GM21381 (cell line): Measurements from ENCODE around the gene CAMK2B.

Experiments
- ATAC-seq: cut with Tn5 transposase; IDR thresholded peaks from one replicate; pipeline ENCODE4 v1.9.1; 2021; ENCODE audit warnings: mild to moderate bottlenecking, moderate library complexity; ENCODE audit not compliant: unreplicated experiment

CAMK2B gene

DNA sequence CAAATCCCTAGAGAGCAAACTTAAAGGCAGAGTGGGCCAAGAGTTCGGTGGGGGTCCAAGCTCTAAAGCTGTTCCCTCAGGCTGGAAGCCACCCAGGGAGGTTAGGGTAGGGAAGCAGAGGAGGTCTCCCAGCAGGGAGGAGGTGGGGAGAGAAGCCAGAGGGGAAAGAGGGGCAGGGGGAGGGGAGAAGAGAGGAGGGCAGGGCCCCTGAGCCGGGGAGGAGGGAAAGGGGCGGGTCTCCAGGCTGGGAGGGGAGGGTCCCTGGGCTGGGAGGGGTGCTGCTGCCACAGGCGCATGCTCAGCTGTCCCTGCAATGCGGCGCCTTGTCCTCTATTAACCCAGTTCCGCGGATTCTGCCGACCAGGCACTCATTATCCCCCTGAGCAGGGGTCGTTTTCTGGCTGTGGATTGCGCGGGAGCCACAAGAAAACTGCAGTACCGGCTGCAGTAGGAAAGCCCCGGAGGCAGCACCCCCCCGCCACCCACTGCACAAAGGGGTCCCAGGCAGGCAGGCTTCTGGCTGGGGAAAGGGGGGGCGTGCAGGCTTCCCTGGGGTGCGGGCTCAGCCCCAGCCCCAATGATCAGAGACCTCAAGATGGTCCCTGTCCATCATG, 49.3 kb downstream of the CAMK2B start:
- no peak for ATAC-seq

DNA sequence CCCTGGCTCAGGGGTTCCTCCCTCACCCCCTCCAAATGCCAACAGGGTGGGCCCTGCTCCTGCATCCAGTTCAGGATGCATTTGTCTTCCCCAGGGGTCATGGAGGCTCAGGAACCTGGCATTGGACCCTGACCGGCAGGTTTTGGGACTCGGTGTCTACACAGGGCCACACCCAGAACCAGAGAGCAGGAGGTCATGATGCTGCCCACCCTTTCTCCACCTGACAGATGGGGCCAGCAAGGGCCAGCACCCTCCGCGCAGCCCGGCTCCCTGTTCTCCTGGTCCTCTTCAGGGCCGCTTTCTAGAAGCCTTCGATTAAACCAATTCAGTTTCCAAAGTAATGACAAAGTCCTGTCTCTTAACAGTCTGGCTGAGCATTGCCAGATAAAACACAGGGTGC, 50.2 kb downstream of the CAMK2B start:
- no peak for ATAC-seq

DNA sequence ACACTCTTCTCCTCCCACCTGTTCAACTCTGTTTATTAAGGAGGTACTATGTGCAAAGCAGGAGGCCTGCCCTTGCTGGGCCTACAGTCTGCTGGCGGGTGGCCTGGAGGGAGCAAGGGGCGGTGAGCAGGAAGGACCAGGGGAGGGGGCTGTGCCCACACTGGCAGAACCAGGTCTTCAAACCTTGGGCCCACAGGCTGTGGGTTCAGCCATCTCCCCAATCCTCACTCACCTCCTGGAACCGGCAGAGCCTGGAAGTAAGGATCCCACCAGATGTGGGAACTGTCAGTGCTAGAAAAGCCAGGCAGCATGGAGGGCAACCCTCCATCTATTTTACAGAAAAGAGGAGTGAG, 50.8 kb downstream of the CAMK2B start:
- no peak for ATAC-seq

DNA sequence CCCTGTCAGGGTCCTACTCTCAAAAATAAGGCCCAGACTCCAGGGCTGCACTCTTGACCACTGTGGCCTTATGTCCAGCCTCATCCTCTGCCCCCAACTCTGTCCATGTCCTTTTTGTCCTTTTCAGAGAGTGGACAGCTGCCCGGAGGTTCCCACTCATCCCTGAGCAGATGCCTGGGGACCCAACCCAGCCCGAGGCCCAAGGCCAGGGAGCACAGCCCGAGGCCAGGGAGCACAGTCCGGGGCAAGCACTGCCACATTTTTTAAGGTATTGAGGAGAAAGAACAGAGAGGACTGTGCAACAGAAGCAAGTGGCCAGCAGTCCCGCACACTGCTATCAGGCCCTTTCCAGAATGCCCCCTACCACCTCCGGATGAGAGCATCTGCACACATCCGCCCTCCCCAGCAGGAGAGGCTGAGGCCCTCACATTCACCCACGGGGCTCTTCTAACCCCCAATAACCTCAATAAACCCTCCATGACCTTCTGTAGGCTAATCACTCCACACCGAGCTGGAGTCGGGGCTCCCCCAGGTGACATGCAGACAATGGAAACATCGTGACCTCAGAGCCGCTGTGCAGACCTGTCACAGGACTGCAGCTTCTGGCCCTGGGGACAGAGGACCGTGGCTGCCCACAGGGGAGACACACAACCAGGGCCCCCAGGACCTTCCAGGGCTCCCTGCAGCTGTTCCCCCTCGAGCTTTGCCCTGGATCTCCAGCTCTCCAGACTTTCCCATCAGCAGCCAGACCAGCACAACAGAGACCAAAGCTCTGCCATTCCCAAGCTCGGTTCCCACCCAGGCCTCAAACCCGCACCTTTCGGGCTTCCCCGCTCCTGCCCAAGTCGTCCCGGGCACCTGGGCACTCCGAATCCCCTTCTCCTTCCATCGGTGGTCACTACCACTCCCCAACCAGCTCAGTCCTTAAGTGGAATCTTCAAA, 51.4 kb downstream of the CAMK2B start:
- no peak for ATAC-seq

DNA sequence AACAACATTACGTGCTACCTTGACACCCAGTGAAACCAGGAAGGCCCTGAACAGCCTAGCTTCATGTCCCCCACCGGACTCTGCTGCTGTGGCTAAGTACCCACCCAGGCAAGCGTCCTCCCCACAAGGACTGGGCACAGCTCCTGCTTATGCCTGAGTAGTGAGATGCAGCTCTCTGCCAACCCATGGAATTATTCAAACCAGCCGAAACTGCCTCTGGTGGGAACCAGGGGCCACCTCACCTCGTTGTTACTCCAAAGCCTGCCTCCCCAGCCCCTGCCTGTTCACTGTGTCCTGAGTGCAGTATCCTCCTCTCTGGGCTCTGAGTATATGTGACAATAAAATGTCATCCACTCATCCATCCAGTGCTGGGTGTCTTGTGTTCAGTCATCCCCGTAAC, 52.4 kb downstream of the CAMK2B start:
- ATAC-seq: no peak

DNA sequence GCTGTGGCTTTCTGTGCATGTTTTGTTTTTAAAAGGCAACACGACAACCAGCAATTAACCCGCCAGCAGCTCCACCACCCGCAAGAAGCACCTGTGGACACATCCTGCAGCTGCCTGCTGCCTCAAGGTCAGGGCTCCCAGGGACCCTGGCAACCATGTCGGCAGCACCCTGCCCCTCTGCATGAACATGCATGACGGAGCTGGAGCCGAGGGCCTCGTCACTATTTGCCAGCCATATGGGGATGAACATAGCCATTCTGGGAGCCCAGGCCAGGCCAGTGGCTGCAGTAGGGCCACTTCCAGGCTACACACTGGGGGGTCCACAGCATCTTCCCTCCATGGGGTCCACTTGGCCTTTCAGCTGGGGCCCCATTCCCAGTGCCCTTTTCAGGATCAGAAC, 52.9 kb downstream of the CAMK2B start:
- no peak for ATAC-seq

DNA sequence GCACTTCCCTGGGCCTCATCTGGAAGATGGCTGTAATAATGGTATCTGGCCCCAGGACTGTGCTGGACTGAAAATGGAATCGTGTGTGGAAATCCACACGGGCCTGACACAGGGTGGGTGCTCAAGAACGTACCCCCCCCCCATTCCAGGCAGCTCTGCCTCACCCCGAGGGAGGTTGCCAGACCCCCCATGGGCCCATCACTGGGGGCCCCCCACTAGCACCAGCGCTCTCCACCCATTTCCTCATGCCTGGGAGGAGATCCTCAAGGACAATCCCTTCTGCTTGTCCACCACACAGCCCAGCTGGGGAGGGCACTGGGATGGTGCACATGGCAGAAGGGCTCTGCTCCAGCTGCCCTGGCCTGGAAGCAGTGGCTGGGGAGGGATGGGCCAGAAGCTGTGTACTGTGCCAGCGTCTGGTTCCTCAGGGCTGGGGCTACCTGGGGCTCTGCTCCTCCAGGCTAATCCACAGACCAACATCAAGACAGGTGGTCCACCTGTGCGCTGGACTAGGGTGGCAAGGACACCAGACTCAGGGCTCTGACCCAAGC, 55.4 kb downstream of the CAMK2B start:
- no peak for ATAC-seq

DNA sequence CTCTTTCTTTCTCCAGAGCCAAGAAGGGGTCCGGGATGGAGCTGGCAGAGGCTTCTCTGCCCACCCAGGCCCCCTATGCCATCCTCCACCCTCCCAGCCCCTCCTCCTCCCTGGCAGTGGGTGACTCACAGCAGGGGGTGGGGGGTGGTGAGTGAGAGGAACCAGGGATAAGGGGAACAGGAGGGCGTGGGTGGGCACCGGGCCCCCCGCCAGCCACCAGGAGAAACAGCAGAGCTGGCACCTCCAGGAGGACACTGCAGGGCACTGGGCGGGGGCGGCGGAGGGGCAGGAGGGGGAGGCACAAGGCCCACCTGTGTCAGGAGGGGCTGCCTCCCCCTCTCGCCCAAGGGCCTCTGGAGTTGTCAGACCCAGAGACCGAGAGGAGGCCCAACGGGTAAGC, 56.0 kb downstream of the CAMK2B start:
- no peak for ATAC-seq

DNA sequence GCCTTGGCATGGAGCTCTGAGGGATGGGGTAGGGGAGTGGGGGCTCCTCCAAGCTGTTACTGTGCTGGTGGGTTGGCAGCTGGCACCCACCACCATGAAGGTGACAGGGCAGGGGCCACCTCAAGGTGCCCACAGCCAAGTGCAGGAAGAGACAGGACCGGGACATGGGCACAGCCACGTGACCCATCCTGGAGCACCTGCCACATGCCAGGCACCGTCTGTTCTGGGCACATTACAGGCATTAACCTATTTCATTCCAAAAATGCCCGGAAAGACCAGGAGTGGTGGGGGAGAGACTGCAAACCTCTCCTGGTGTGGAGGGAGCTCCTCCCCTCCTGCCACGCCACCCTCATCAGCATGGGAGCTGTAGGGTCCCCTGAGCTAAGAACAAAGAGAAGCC, 56.7 kb downstream of the CAMK2B start:
- no peak for ATAC-seq

DNA sequence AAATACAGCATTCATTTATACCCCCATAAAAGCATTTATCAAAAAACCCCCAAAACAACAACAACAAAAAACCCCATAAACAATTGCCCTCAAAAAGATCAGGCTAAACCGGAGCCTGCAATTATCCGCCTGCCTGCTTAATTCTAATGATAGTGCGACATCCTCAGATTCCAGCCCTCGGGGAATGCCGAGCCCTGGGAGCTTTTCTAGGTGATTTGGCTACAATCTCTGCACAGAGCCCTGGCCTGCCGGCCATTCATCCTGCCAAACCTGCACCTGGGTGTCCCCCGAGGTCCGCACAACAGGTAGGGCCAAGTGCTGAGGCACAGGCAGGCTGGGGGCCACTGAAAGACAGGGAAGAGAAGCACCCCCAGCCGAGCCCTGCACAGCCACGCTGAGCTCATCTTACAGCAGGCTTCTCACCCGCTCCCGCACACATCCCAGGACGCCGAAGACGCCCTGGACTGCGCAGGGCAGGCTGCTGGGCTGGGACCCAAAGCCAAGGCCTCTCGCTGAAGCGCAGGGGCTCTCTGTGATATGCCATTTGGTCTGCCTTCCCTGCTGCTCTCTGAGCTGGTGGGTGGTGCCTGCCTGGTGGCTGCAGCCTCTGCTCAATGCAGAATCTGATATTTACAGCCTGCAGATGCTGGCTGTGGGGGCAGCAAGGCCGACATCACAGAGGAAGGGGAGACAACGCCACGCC, 57.5 kb downstream of the CAMK2B start:
- no peak for ATAC-seq

DNA sequence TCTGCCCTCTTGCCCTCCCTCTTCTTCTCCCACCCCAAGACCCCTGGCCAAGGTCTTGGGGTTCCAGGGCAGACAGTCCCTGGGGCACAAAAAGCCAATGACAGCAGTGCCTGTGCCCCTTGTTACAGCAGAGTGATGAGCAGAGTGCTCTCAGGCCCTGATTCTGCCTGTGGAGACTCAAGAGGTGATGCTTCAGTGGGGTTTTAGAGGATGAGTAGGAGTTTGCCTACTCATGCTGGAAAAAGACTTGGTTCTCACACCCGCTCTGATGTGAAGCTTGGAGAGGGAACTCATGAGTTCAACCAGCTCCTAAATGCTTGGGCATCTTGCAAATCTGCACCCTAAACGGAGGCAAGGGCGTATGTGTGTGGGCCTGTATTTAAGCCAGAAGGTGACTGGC, 58.2 kb downstream of the CAMK2B start:
- no peak for ATAC-seq

DNA sequence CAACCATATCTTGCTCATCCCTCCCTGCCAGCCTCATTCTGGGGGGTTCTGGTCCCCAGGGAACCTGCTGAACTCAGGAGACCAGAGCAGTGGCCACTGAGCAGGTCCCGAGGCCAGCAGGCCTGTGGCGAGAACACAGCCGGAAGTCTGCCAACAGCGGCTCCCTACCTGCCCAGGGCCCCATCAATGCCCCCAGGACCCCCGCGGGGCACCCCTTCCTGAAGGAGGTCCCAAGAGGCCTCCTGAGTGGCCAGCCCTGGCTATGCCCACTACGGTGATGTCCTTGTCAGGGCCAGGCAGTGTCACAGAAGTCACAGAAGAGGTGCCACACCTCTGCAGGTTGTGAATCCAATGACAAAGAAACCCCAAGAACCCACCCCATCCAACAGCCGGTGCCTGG, 58.9 kb downstream of the CAMK2B start:
- no peak for ATAC-seq

DNA sequence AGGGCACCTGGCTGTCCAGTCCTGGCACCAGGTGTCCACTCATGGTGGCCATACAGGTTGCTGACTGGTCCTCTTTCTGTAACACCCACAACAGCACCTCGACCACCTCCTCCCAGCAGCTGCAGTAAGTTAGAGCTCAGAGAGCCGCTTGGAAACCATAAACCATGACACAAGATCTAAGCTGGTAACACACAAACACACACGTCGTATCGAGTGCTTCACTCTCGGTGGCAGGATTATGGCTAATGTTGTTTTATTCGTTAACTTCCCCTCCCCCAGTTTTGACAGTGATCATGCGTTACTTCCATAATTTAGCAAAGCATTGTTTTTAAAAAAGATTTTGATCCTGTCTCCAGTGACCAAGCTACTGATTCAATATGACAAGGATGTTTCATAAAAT, 59.7 kb downstream of the CAMK2B start:
- no peak for ATAC-seq

DNA sequence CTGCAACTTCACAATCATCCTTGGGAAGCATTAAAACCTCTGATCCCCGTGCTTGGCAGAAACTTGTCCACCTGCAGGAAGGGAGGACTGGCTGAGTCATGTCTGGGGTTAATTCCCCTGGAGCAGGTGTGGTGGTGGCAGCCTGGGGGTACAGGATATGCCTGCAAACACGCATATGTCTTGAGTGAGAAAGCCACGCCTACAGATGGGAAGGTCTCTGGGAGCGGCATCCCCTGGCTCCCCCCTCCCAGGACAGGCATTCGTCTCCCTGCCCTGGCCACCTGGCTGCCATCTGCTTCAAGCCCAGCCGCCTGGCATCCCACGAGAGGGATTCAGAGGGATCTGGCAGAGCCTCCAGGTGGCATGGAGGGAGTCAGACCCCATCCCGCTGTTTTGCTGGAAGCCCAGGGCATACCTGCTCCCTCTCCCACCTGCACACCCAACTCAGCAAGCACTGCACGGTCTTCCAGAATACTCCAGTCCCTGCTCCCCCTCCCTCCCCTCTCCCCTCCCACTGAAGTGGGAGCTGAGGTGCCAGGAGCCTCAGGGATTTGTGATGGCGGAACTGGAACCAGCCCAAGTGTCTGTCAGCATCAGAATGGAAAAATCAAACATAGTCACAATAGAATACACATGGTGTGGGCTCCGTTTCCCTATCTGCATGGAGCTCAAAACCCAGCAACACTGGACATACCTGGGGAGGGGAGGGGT, 61.0 kb downstream of the CAMK2B start:
- no peak for ATAC-seq

DNA sequence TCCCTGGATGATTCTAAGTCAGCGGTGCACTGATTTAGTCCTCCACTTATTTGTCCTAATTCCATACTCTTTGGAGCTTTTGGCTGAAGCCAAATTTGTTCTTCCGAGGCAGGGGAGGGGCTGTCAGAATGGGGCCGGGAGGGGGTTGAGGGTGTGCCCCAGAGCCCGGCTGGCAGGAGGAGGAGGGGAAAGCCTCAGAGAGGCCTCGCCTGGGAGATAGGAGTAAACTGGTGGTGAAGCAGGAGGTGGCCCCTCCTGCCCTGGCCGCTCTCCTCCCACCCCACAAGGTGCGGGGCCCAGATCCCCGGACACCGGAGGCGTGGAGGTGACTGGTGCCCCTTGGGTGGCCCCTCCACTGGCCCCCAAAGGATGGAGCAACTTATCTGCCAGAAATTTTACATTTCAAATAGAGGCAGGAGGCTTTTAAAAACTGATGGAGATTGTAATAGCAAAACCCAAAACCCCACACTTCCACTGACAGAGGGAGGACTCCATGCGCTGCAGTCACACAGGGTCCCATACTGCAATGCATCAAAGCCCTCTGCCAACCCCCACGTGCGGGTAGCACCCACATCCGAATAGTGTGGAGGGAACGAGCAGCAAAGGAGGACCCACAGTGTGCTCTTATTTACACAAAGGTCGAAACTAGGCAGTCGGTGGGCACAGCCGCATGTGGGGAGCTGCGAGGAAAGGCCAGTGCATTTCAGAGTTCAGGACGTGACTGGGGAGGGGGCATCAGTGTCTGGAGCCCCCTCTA, 61.9 kb downstream of the CAMK2B start:
- no peak for ATAC-seq

DNA sequence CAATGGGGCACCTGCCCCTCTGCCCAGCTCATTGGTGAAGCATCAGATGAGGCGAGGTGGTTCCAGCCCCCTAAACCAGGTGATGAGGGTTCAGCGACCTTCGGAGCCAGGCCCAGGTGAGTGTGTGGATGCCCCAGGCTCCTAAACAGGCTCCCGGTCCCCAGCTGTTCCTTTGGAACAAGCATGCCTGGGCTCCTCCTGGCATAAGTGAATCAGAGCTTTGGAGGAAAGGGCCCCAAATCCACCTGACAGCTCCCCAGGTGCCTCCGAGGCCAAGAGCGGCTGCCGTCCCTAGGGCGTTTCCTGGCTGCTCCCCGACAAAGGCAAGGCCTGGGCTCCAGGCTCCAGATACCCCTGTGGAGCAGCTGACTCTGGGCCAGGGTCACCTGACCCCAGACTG, 63.4 kb downstream of the CAMK2B start:
- ATAC-seq: no peak

DNA sequence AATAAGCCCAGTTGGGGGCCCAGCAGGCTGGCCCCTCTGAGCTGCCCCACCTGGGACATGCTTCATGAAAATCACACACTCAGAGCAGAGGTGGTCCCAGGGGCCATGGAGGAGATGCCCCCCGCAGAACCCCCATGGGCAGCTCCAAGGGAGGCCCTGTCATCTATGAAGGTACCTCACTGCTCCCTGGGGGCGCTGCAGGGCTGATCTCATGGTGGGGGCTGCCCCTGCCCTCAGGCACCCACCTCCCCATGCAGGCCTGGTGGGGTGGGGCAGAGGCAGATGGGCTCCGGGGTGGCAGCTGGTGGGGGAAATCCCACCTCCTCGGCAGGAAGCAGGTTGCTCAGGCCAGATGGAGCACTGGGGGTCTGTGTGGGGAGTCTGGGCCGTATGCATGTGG, 64.2 kb downstream of the CAMK2B start:
- ATAC-seq: no peak

DNA sequence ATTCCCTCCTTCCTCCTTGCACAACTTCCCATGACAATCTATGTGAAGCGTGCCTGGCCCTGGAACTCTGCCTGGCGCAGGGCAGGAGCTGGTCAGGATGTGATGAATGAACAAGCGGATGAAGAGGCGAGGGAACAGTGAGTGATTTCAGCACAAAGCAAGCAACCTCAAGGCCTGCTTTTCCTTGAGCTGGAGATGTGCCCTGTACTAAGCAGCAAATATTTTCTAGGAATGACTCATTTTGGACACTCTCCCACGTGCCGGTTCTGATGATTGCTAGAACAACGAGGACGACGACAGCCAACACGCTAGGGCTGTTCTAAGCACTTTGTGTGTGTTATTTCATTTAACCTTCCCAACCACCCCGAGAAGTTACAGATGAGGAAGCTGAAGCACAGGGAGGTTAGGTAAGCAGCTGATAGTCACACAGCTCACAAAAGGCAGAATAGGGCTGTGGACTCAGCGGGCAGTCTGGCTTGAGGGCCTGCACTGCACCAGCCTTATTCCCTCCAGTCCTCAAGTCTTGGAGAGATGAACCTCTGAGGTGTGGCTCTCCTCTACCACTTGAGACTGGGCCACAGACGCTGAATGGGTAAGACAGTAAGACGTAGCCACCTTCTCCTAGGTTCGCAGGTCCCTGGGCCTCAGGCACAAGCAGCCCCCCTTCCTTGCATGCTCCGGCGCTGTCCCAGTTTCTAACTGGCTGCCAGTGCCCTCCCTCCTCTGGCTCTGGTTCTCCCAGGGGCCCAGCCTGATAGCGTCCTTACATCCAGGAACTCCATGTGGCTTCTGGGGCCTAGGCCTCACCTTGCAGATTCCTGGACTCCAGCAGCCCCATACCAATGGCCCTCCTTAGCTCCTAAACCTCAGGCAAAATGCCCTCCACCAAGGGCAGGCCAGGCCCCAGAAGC, 65.6 kb downstream of the CAMK2B start:
- no peak for ATAC-seq

DNA sequence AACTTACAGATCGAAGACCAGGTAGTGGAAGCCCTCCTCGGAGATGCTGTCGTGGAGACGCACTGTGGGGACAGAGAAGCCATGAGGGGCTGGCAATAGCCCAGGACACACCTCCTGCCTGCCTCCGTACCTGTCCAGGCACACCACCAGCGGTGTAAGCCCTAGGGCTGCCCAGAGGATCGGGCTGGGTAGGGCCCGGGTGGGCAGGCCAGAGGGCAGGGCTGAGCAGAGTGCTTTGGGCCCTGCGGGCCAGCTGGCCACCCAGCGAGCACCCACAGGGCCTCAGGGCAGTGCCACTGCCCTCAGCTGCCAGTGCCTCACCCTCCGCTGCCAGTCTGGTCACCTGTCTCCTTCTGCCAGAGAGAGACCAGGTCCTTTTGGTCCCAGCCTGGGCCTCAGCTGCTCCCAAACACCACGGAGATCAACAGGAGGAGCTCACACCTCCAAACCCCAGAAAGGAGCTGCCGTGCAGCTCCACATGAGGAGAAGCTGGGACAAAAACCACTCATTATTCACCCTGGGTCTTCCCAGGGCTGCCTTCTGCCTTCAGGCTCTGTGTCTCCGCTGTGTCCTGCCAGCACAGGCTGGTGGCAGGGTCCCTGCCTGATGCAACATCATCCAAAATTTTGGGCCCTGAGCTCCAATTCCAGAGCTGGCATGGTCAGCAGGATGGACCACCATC, 66.4 kb downstream of the CAMK2B start:
- ATAC-seq: no peak
